Ishikawa (cell line): ENCODE measurements around the gene GRIK4.

Experiments used
- CEBPB ChIP-seq: IDR thresholded peaks from 2 replicates; pipeline ENCODE4 v1.6.1; 2012
- CREB1 ChIP-seq: IDR thresholded peaks from 2 replicates; pipeline ENCODE4 v1.6.1; 2012; ENCODE audit warnings: low read depth
- EGR1 ChIP-seq: IDR thresholded peaks from 2 replicates; pipeline ENCODE4 v1.6.1; 2012
- EP300 ChIP-seq: IDR thresholded peaks from 2 replicates; pipeline ENCODE4 v1.6.1; 2012; ENCODE audit warnings: borderline replicate concordance
- FOXM1 ChIP-seq: IDR thresholded peaks from 2 replicates; pipeline ENCODE4 v1.6.1; 2012; ENCODE audit warnings: low read depth, borderline replicate concordance
- MAX ChIP-seq: IDR thresholded peaks from 2 replicates; pipeline ENCODE4 v1.6.1; 2012
- NFIC ChIP-seq: IDR thresholded peaks from 2 replicates; pipeline ENCODE4 v1.6.1; 2012
- RAD21 ChIP-seq: IDR thresholded peaks from 2 replicates; pipeline ENCODE4 v1.6.1; 2012; ENCODE audit warnings: low read depth
- REST ChIP-seq: IDR thresholded peaks from 2 replicates; pipeline ENCODE4 v1.6.1; 2012; ENCODE audit warnings: low read depth, mild to moderate bottlenecking
- TAF1 ChIP-seq: IDR thresholded peaks from 2 replicates; pipeline ENCODE4 v1.6.1; 2012; ENCODE audit warnings: low read depth, mild to moderate bottlenecking
- TCF12 ChIP-seq: IDR thresholded peaks from 2 replicates; pipeline ENCODE4 v1.6.1; 2012; ENCODE audit warnings: low read depth
- TEAD4 ChIP-seq: IDR thresholded peaks from 2 replicates; pipeline ENCODE4 v1.6.1; 2012
- USF1 ChIP-seq: IDR thresholded peaks from 2 replicates; pipeline ENCODE4 v1.6.1; 2012
- YY1 ChIP-seq: IDR thresholded peaks from 2 replicates; pipeline ENCODE4 v1.6.1; 2012; ENCODE audit warnings: low read depth
- ZBTB7A ChIP-seq: IDR thresholded peaks from 2 replicates; pipeline ENCODE4 v1.6.1; 2012; ENCODE audit warnings: low read depth

The GRIK4 gene

GRCh38 chr11:120649316-120649715 is 137.8 kb downstream of the GRIK4 start:
- TF ChIP-seq TEAD4 (no peak), TAF1 (no peak), EP300 (no peak), EGR1 (no peak), FOXM1 (no peak), ZBTB7A (no peak), RAD21 (no peak), REST (no peak), TCF12 (no peak), CREB1 (no peak), MAX (no peak), USF1 (no peak), CEBPB (no peak), NFIC (no peak), YY1 (no peak)

- TF ChIP-seq FOXM1 (no peak), EP300 (no peak), ZBTB7A (no peak), EGR1 (no peak), YY1 (no peak), TAF1 (no peak), USF1 (no peak), CEBPB (no peak), REST (no peak), TEAD4 (no peak), CREB1 (no peak), MAX (no peak)
Measured at GRCh38 chr11:120651396-120651795, 139.8 kb downstream of the GRIK4 start.

GRCh38 chr11:120651836-120652235 is 140.3 kb downstream of the GRIK4 start:
- no peak for TF ChIP-seq FOXM1
- TF ChIP-seq TAF1: no peak
- TF ChIP-seq CREB1: no peak
- no peak for TF ChIP-seq YY1
- no peak for TF ChIP-seq TEAD4
- no peak for TF ChIP-seq ZBTB7A
- TF ChIP-seq EGR1: no peak
- no peak for TF ChIP-seq USF1
- TF ChIP-seq EP300: no peak
- no peak for TF ChIP-seq NFIC
- no peak for TF ChIP-seq REST
- no peak for TF ChIP-seq RAD21
- no peak for TF ChIP-seq MAX
- TF ChIP-seq TCF12: no peak
- TF ChIP-seq CEBPB: no peak

GRCh38 chr11:120652705-120653335 is 141.3 kb downstream of the GRIK4 start:
- no peak for TF ChIP-seq FOXM1
- TF ChIP-seq REST: peak; percentile 95
- no peak for TF ChIP-seq NFIC
- TF ChIP-seq MAX: peak; percentile 44; the same call in 1 of the 2 replicates
- no peak for TF ChIP-seq ZBTB7A
- TF ChIP-seq TEAD4: peak; percentile 73
- 0 out of 2 replicates have a peak, but pooled peaks have one; percentile 24 for TF ChIP-seq USF1
- no peak for TF ChIP-seq EGR1
- no peak for TF ChIP-seq CEBPB
- no peak for TF ChIP-seq CREB1
